HEK293 (cell line): ENCODE data around the gene MAML3.

Source experiments
- CTCF ChIA-PET: fragments of 350-600 bp; formaldehyde crosslinking; extraction: SDS; loops from one replicate; lab custom pipeline; 2021; ENCODE audit warnings: antibody characterized with exemption; lab: Yijun Ruan, JAX
- POLR2A ChIA-PET: fragments of 300-600 bp; formaldehyde crosslinking; extraction: SDS; loops from one replicate; lab custom pipeline; 2020; ENCODE audit warnings: antibody characterized with exemption, inconsistent platforms; lab: Yijun Ruan, JAX
- H3K27ac ChIP-seq: fragments of 200-500 bp; sonication (Bioruptor generic); 2 replicates; pipeline ENCODE4 v1.5.1; 2014; ENCODE audit warnings: low read depth, low read length, control low read depth, inconsistent platforms; ENCODE audit errors: extremely low read depth
- H3K36me3 ChIP-seq, 2 experiments: fragments of 200-500 bp in 1 of 2; sonication (Bioruptor generic) in 1 of 2; 1 replicate in 1 of 2; 2 replicates in 1 of 2; pipeline ENCODE4 v1.5.1; 2014 to 2017; ENCODE audit warnings: inconsistent platforms in 2 of 2, low read length in 2 of 2; ENCODE audit not compliant: control insufficient read depth in 2 of 2, insufficient read depth in 1 of 2
- H3K4me1 ChIP-seq: fragments of 200-500 bp; sonication (Bioruptor generic); 2 replicates; pipeline ENCODE4 v1.5.1; 2014; ENCODE audit warnings: mild to moderate bottlenecking, low read length, inconsistent platforms; ENCODE audit not compliant: control insufficient read depth, insufficient read depth
- H3K4me3 ChIP-seq: 2 replicates; pipeline ENCODE4 v1.5.1; 2011; ENCODE audit warnings: low read depth, mild to moderate bottlenecking, control low read depth, low read length, moderate library complexity
- H3K9me3 ChIP-seq: fragments of 200-500 bp; sonication (Bioruptor generic); 2 replicates; pipeline ENCODE4 v1.5.1; 2014; ENCODE audit warnings: low read depth, low read length, inconsistent platforms; ENCODE audit not compliant: control insufficient read depth, insufficient read depth
- GLIS1 ChIP-seq: fragments of 450-650 bp; formaldehyde crosslinking; IDR thresholded peaks from 2 replicates; pipeline ENCODE4 v1.5.1; 2016; ENCODE audit warnings: missing biosample characterization, missing genetic modification characterization
- KLF1 ChIP-seq: fragments of 450-650 bp; formaldehyde crosslinking; IDR thresholded peaks from 2 replicates; pipeline ENCODE4 v1.5.1; 2016; ENCODE audit warnings: missing biosample characterization, missing genetic modification characterization
- MEIS1 ChIP-seq: sonication (generic); formaldehyde crosslinking; IDR thresholded peaks from 2 replicates; pipeline ENCODE4 v1.8.1; 2022; ENCODE audit warnings: missing genetic modification reagents, mild to moderate bottlenecking, borderline replicate concordance
- PRDM1 ChIP-seq: fragments of 450-650 bp; formaldehyde crosslinking; IDR thresholded peaks from 2 replicates; pipeline ENCODE4; 2016; ENCODE audit warnings: missing biosample characterization, missing genetic modification characterization
- SP7 ChIP-seq: fragments of 450-650 bp; formaldehyde crosslinking; IDR thresholded peaks from 2 replicates; pipeline ENCODE4 v1.5.1; 2016; ENCODE audit warnings: missing biosample characterization, missing genetic modification characterization
- ZBTB20 ChIP-seq: fragments of 450-650 bp; formaldehyde crosslinking; IDR thresholded peaks from 2 replicates; pipeline ENCODE4 v1.5.1; 2016; ENCODE audit warnings: missing biosample characterization, missing genetic modification characterization
- ZFP37 ChIP-seq: fragments of 450-650 bp; formaldehyde crosslinking; IDR thresholded peaks from 2 replicates; pipeline ENCODE4 v1.5.1; 2016; ENCODE audit warnings: missing biosample characterization, missing genetic modification characterization
- ZNF146 ChIP-seq: fragments of 450-650 bp; formaldehyde crosslinking; IDR thresholded peaks from 2 replicates; pipeline ENCODE4 v1.5.1; 2016; ENCODE audit warnings: missing biosample characterization, missing genetic modification characterization
- ZNF174 ChIP-seq: fragments of 450-650 bp; formaldehyde crosslinking; IDR thresholded peaks from 2 replicates; pipeline ENCODE4 v1.5.0; 2017; ENCODE audit warnings: missing biosample characterization, mild to moderate bottlenecking, missing genetic modification characterization
- ZNF184 ChIP-seq: fragments of 450-650 bp; IDR thresholded peaks from 2 replicates; pipeline ENCODE4 v1.5.1; 2018; ENCODE audit warnings: missing biosample characterization, mild to moderate bottlenecking, missing genetic modification characterization
- ZNF211 ChIP-seq: fragments of 450-650 bp; formaldehyde crosslinking; IDR thresholded peaks from 2 replicates; pipeline ENCODE4 v1.5.1; 2016; ENCODE audit warnings: low read depth, missing biosample characterization, missing genetic modification characterization
- ZNF214 ChIP-seq: fragments of 450-650 bp; formaldehyde crosslinking; IDR thresholded peaks from 2 replicates; pipeline ENCODE4 v1.5.1; 2017; ENCODE audit warnings: missing biosample characterization, mild to moderate bottlenecking, missing genetic modification characterization, borderline replicate concordance
- ZNF23 ChIP-seq: fragments of 450-650 bp; formaldehyde crosslinking; IDR thresholded peaks from 2 replicates; pipeline ENCODE4 v1.5.1; 2016; ENCODE audit warnings: missing biosample characterization, missing genetic modification characterization, borderline replicate concordance
- ZNF423 ChIP-seq: fragments of 450-650 bp; formaldehyde crosslinking; IDR thresholded peaks from 2 replicates; pipeline ENCODE4 v1.5.1; 2016; ENCODE audit warnings: missing biosample characterization, missing genetic modification characterization
- ZNF555 ChIP-seq: fragments of 450-650 bp; formaldehyde crosslinking; conservative IDR thresholded peaks from 2 replicates; pipeline ENCODE4 v1.5.1; 2017; ENCODE audit warnings: missing biosample characterization, mild to moderate bottlenecking, missing genetic modification characterization, inconsistent platforms
- ZNF768 ChIP-seq: fragments of 450-650 bp; formaldehyde crosslinking; IDR thresholded peaks from 2 replicates; pipeline ENCODE4 v1.5.1; 2018; ENCODE audit warnings: missing biosample characterization, mild to moderate bottlenecking, missing genetic modification characterization
- TF ChIP-seq, protein P1 (sequence below): fragments of 450-650 bp; formaldehyde crosslinking; IDR thresholded peaks from 2 replicates; pipeline ENCODE4 v1.5.1; 2017; ENCODE audit warnings: missing biosample characterization, missing genetic modification characterization
- TF ChIP-seq, protein P2 (sequence below): fragments of 450-650 bp; formaldehyde crosslinking; IDR thresholded peaks from 2 replicates; pipeline ENCODE4 v1.5.1; 2017; ENCODE audit warnings: missing biosample characterization, missing genetic modification characterization
- TF ChIP-seq, protein P3 (sequence below): fragments of 450-650 bp; formaldehyde crosslinking; IDR thresholded peaks from 2 replicates; pipeline ENCODE4 v1.5.1; 2016; ENCODE audit warnings: missing biosample characterization, missing genetic modification characterization
- TF ChIP-seq, protein P4 (sequence below): fragments of 450-650 bp; formaldehyde crosslinking; IDR thresholded peaks from 2 replicates; pipeline ENCODE4 v1.5.1; 2016; ENCODE audit warnings: missing biosample characterization, missing genetic modification characterization

Gene MAML3

DNA sequence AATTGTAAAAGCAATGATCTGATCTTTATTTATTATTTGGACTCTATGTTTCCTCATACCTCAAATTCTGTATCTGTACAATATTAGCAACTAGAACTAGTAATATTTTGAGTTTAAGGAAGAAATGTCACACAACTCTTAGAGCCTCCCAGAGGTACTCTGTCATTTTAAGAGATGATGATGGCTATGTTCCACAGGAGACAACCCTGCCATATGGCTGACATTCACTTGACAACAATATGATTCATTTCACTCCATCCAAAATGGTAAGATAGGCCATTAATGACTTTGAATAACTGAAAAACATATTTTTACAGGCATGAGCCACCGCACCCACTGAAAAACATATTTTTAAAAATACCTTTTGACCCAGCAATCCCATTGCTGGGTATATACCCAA lies 190.3 kb downstream of the MAML3 start:
- Histone ChIP-seq H3K4me1 (peaks cover 4% of the 10 kb centered on the region; the same call in 1 of the 2 replicates), H3K27ac (no peak overlapping the region), H3K4me3 (no peak overlapping the region), H3K36me3 (no peaks in the 10 kb centered on the region), H3K9me3 (no peaks in the 10 kb centered on the region)
- TF ChIP-seq ZNF146, result no peak
- ChIA-PET POLR2A (no interaction called here), CTCF (no interaction called here)

DNA sequence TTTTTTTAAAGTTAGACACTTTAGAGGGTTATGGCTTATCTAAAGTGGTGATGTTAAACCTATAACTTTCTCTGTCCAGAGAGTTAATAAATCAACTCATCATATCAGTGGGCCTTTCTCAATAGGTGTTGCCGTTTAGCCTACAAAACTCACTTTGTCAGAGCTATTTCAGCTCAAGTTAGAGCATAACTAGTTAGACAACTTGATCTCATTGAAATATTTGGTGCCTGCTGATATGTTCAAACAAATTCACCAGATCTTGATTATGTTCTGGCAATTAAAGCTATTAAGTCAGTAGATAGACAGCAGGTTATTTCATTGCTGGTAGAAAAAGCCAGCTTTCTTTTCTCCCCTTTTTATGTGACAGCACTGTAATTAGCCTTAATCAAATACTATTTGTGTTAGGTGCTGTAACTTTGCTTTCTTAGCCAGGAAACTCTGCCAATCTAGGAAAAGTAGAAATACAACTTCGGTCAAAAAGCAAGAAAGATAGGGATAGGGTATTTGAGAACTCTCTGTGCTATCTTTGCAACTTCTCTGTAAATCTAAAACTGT lies 191.8 kb downstream of the MAML3 start:
- H3K27ac ChIP-seq, result no peak overlapping the region
- no peaks in the 10 kb centered on the region for H3K36me3 ChIP-seq
- CTCF ChIA-PET, result no interaction called here
- no peak for TF ChIP-seq ZNF555
- no peak for TF ChIP-seq ZNF184
- TF ChIP-seq, protein P1, sequence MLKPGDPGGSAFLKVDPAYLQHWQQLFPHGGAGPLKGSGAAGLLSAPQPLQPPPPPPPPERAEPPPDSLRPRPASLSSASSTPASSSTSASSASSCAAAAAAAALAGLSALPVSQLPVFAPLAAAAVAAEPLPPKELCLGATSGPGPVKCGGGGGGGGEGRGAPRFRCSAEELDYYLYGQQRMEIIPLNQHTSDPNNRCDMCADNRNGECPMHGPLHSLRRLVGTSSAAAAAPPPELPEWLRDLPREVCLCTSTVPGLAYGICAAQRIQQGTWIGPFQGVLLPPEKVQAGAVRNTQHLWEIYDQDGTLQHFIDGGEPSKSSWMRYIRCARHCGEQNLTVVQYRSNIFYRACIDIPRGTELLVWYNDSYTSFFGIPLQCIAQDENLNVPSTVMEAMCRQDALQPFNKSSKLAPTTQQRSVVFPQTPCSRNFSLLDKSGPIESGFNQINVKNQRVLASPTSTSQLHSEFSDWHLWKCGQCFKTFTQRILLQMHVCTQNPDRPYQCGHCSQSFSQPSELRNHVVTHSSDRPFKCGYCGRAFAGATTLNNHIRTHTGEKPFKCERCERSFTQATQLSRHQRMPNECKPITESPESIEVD (tag by site-specific recombination), result peak; percentile 46
- H3K9me3 ChIP-seq, result no peaks in the 10 kb centered on the region
- no peak overlapping the region for H3K4me3 ChIP-seq
- peaks cover 5% of the 10 kb centered on the region; the same call in 1 of the 2 replicates for H3K4me1 ChIP-seq
- POLR2A ChIA-PET, result no interaction called here

DNA sequence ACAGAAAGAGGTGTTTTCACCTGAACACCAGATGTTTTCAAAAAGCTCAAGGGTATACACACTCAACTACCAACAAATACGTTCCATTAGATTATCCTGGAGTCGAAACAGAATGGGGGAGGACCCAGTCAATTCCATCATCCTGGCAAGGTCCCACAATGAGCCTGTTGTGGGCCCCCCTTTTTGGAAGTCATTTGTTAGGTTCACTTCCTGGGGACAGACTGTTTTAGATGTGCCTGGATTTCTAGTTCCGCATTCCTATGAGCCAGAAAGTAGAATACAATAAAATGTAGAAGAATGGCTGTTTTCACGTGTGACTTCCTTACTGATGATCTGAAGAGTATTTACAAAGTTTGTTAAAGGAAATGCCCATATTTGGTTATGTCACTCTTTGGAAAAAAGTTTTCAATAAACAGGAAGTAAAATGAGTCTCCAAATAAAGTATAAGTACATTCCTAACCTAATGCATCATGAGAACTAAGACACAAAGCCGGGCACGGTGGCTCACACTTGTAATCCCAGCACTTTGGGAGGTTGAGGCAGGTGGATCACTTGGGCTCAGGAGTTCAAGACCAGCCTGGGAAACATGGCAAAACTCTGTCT lies 192.5 kb downstream of the MAML3 start:
- CTCF ChIA-PET, result no interaction called here

DNA sequence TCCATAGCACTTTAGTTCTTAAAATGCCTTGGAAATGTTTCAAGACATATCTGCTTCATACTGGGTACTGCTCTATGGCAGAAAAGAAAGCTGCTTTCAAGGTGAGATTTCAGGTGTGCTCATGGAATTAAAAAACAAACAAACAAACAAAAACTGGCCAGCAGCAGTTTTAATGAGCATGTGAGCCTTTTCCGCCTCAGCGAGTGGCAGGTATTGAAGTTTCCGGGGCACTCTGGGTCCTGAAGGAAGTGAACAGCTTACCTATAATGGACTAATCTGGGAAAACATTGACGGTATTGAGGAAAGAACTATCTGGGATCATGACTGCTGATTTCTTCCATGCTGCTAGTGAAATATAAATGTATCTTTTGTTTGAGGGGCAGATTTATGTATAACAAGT lies 194.6 kb downstream of the MAML3 start:
- TF ChIP-seq MEIS1 (CRISPR knock-in tag) (no peak), ZNF214 (tag by site-specific recombination) (no peak), ZNF174 (no peak), PRDM1 (tag by site-specific recombination) (no peak), ZNF423 (tag by site-specific recombination) (no peak), ZNF23 (tag by site-specific recombination) (no peak), ZNF768 (no peak), GLIS1 (tag by site-specific recombination) (no peak), SP7 (tag by site-specific recombination) (no peak)
- TF ChIP-seq, protein P2, sequence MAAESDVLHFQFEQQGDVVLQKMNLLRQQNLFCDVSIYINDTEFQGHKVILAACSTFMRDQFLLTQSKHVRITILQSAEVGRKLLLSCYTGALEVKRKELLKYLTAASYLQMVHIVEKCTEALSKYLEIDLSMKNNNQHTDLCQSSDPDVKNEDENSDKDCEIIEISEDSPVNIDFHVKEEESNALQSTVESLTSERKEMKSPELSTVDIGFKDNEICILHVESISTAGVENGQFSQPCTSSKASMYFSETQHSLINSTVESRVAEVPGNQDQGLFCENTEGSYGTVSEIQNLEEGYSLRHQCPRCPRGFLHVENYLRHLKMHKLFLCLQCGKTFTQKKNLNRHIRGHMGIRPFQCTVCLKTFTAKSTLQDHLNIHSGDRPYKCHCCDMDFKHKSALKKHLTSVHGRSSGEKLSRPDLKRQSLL (tag by site-specific recombination), result no peak
- TF ChIP-seq, protein P3, sequence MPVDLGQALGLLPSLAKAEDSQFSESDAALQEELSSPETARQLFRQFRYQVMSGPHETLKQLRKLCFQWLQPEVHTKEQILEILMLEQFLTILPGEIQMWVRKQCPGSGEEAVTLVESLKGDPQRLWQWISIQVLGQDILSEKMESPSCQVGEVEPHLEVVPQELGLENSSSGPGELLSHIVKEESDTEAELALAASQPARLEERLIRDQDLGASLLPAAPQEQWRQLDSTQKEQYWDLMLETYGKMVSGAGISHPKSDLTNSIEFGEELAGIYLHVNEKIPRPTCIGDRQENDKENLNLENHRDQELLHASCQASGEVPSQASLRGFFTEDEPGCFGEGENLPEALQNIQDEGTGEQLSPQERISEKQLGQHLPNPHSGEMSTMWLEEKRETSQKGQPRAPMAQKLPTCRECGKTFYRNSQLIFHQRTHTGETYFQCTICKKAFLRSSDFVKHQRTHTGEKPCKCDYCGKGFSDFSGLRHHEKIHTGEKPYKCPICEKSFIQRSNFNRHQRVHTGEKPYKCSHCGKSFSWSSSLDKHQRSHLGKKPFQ (tag by site-specific recombination), result no peak
- CTCF ChIA-PET, result no interaction called here

More for the DNA sequence above, 192.5 kb downstream of the MAML3 start:
- TF ChIP-seq ZBTB20 (tag by site-specific recombination) (no peak), KLF1 (tag by site-specific recombination) (no peak), ZNF211 (tag by site-specific recombination) (no peak), ZFP37 (tag by site-specific recombination) (no peak)
- TF ChIP-seq, protein P4, sequence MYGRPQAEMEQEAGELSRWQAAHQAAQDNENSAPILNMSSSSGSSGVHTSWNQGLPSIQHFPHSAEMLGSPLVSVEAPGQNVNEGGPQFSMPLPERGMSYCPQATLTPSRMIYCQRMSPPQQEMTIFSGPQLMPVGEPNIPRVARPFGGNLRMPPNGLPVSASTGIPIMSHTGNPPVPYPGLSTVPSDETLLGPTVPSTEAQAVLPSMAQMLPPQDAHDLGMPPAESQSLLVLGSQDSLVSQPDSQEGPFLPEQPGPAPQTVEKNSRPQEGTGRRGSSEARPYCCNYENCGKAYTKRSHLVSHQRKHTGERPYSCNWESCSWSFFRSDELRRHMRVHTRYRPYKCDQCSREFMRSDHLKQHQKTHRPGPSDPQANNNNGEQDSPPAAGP (tag by site-specific recombination), result no peak
- no peak overlapping the region for H3K4me3 ChIP-seq
- no peaks in the 10 kb centered on the region for H3K9me3 ChIP-seq
- POLR2A ChIA-PET, result no interaction called here
- no peak overlapping the region for H3K27ac ChIP-seq
- H3K4me1 ChIP-seq, result peaks cover 5% of the 10 kb centered on the region; the same call in 1 of the 2 replicates
- H3K36me3 ChIP-seq, result no peaks in the 10 kb centered on the region

More for the DNA sequence above, 194.6 kb downstream of the MAML3 start:
- Histone ChIP-seq H3K9me3 (no peaks in the 10 kb centered on the region), H3K27ac (no peak overlapping the region), H3K36me3 (no peaks in the 10 kb centered on the region), H3K4me1 (peaks cover 3% of the 10 kb centered on the region; the same call in 1 of the 2 replicates), H3K4me3 (no peak overlapping the region)
- POLR2A ChIA-PET, result no interaction called here
